NT2/D1 (cell line): ENCODE measurements around the gene CRPPA.
"Not testable (repeated sequence)": the region's sequence is repeated elsewhere in the genome, so short reads cannot be mapped to it uniquely, and the experiment has no call there.

ENCODE experiments used
- DNase-seq: peaks from one replicate; pipeline ENCODE4 v3.0.0-alpha.2; 2011; ENCODE audit warnings: low read depth, low spot score
- H3K27me3 ChIP-seq: 2 replicates; pipeline ENCODE4 v1.6.0; 2011; ENCODE audit warnings: mild to moderate bottlenecking; ENCODE audit not compliant: insufficient read length, insufficient read depth
- H3K36me3 ChIP-seq: 2 replicates; pipeline ENCODE4 v1.6.1; 2011; ENCODE audit warnings: mild to moderate bottlenecking, low read length, mixed read lengths; ENCODE audit not compliant: insufficient read depth, insufficient read length
- H3K4me1 ChIP-seq: 2 replicates; pipeline ENCODE4 v1.5.1; 2011; ENCODE audit not compliant: insufficient read depth, insufficient read length
- H3K4me3 ChIP-seq: 2 replicates; pipeline ENCODE4 v1.5.1; 2011; ENCODE audit warnings: low read depth; ENCODE audit not compliant: insufficient read length
- H3K9ac ChIP-seq: 2 replicates; pipeline ENCODE4 v1.6.0; 2011; ENCODE audit warnings: low read depth; ENCODE audit not compliant: insufficient read length
- H3K9me3 ChIP-seq: 2 replicates; pipeline ENCODE4 v1.5.1; 2011; ENCODE audit warnings: mild to moderate bottlenecking, low read length; ENCODE audit not compliant: insufficient read depth
- SUZ12 ChIP-seq: IDR thresholded peaks from 2 replicates; pipeline ENCODE4 v1.6.1; 2011; ENCODE audit not compliant: insufficient read length, insufficient read depth; ENCODE audit errors: extremely low read depth
- YY1 ChIP-seq: IDR thresholded peaks from 2 replicates; pipeline ENCODE4 v1.6.1; 2011; ENCODE audit not compliant: insufficient read length, insufficient read depth
- ZNF274 ChIP-seq: IDR thresholded peaks from 2 replicates; pipeline ENCODE4 v1.6.1; 2011; ENCODE audit warnings: mild to moderate bottlenecking, low read depth, low read length

The CRPPA gene

GRCh38 chr7:16395121-16395520, 26.2 kb downstream of the CRPPA start:
- H3K4me1 ChIP-seq: no peaks in the 10 kb centered on the region
- TF ChIP-seq YY1: no peak
- no peak for TF ChIP-seq SUZ12
- no peak for TF ChIP-seq ZNF274

GRCh38 chr7:16393862-16394422, 27.4 kb downstream of the CRPPA start:
- Histone ChIP-seq H3K4me1 (no peaks in the 10 kb centered on the region), H3K4me3 (no peak overlapping the region), H3K36me3 (no peaks in the 10 kb centered on the region), H3K27me3 (no peaks in the 10 kb centered on the region), H3K9me3 (peaks cover 24% of the 10 kb centered on the region), H3K9ac (no peak overlapping the region)
- TF ChIP-seq SUZ12: no peak
- no peak for TF ChIP-seq ZNF274
- no peak for TF ChIP-seq YY1
- no peak for DNase-seq

More at GRCh38 chr7:16395121-16395520, 26.2 kb downstream of the CRPPA start:
- Histone ChIP-seq H3K4me3 (no peak overlapping the region), H3K9ac (no peak overlapping the region), H3K9me3 (peaks cover 36% of the 10 kb centered on the region), H3K27me3 (no peaks in the 10 kb centered on the region), H3K36me3 (no peaks in the 10 kb centered on the region)
- DNase-seq: no peak

- no peak for DNase-seq
- Histone ChIP-seq H3K4me1 (no peaks in the 10 kb centered on the region), H3K27me3 (no peaks in the 10 kb centered on the region), H3K9me3 (peaks cover 20% of the 10 kb centered on the region), H3K9ac (no peak overlapping the region), H3K36me3 (no peaks in the 10 kb centered on the region), H3K4me3 (no peak overlapping the region)
- TF ChIP-seq YY1 (no peak), ZNF274 (no peak)
These were observed 28.3 kb downstream of the CRPPA start for GRCh38 chr7:16392990-16393523.

GRCh38 chr7:16383786-16384185, 37.6 kb downstream of the CRPPA start:
- peaks cover 18% of the 10 kb centered on the region; the same call in 1 of the 2 replicates for H3K9me3 ChIP-seq
- not testable (repeated sequence) for DNase-seq, H3K36me3 ChIP-seq, H3K4me1 ChIP-seq, H3K4me3 ChIP-seq, H3K27me3 ChIP-seq, H3K9ac ChIP-seq

- DNase-seq, H3K27me3 ChIP-seq, H3K9ac ChIP-seq, H3K4me1 ChIP-seq, H3K4me3 ChIP-seq, H3K36me3 ChIP-seq: not testable (repeated sequence)
- peaks cover 13% of the 10 kb centered on the region; the same call in 1 of the 2 replicates for H3K9me3 ChIP-seq
These were observed 38.2 kb downstream of the CRPPA start for GRCh38 chr7:16383103-16383502.
